GM12878 (cell line): ENCODE data around the gene ELAVL3.

Experiments used
- CHD2 ChIP-seq: IDR thresholded peaks from 2 replicates; pipeline ENCODE4 v1.6.1; 2011; ENCODE audit warnings: low read depth, low read length, improper control_type of control experiment, borderline replicate concordance
- CREB1 ChIP-seq: IDR thresholded peaks from 2 replicates; pipeline ENCODE4 v1.6.1; 2012; ENCODE audit warnings: low read depth, mild to moderate bottlenecking, inconsistent platforms
- CREM ChIP-seq: IDR thresholded peaks from 2 replicates; pipeline ENCODE4 v1.6.1; 2014; ENCODE audit warnings: antibody characterized with exemption, low read depth
- CTCF ChIP-seq, 3 experiments: IDR thresholded peaks in 2 of 3; conservative IDR thresholded peaks in 1 of 3; 2 replicates each; pipeline ENCODE4 v1.5.1; 2011; ENCODE audit warnings: low read depth in 3 of 3, low read length in 3 of 3, mild to moderate bottlenecking in 3 of 3, control low read depth in 2 of 3, moderate library complexity in 2 of 3, inconsistent platforms in 1 of 3, mixed read lengths in 1 of 3; ENCODE audit not compliant: control insufficient read depth in 2 of 3, insufficient read depth in 1 of 3; ENCODE audit errors: extremely low read depth in 1 of 3
- EP300 ChIP-seq, 2 experiments: fragments of 150-350 bp in 1 of 2; IDR thresholded peaks; 2 replicates each; pipeline ENCODE4 v1.6.1; 2011 to 2012; ENCODE audit warnings: low read depth in 2 of 2, low read length in 2 of 2, borderline replicate concordance in 1 of 2, improper control_type of control experiment in 1 of 2, inconsistent platforms in 1 of 2; ENCODE audit not compliant: control insufficient read depth in 1 of 2
- JUNB ChIP-seq: IDR thresholded peaks from 2 replicates; pipeline ENCODE4 v1.6.1; 2016; ENCODE audit warnings: antibody characterized with exemption, mild to moderate bottlenecking
- POLR2AphosphoS5 ChIP-seq: IDR thresholded peaks from 2 replicates; pipeline ENCODE4 v1.6.1; 2011; ENCODE audit warnings: mild to moderate bottlenecking, low read length, inconsistent platforms
- RAD21 ChIP-seq: IDR thresholded peaks from 2 replicates; pipeline ENCODE4 v1.6.1; 2011; ENCODE audit warnings: mild to moderate bottlenecking, low read depth, low read length, moderate library complexity; ENCODE audit not compliant: insufficient read depth
- TBL1XR1 ChIP-seq: IDR thresholded peaks from 2 replicates; pipeline ENCODE4 v1.6.1; 2012; ENCODE audit warnings: low read depth, low read length, improper control_type of control experiment
- YY1 ChIP-seq: IDR thresholded peaks from 2 replicates; pipeline ENCODE4 v1.6.1; 2011; ENCODE audit warnings: low read depth, mild to moderate bottlenecking, low read length
- ZNF687 ChIP-seq: fragments of 450-650 bp; IDR thresholded peaks from 2 replicates; pipeline ENCODE4 v1.6.1; 2017; ENCODE audit warnings: mild to moderate bottlenecking, moderate library complexity
- TF ChIP-seq, protein P1 (sequence below): IDR thresholded peaks from 2 replicates; pipeline ENCODE4 v1.6.1; 2012; ENCODE audit warnings: low read depth, low read length, improper control_type of control experiment
- TF ChIP-seq, protein P2 (sequence below): IDR thresholded peaks from 2 replicates; pipeline ENCODE4 v1.6.1; 2011; ENCODE audit warnings: borderline replicate concordance, low read depth, mild to moderate bottlenecking, moderate library complexity, low read length; ENCODE audit not compliant: insufficient read depth, poor library complexity, severe bottlenecking
- TF ChIP-seq, protein P3 (sequence below): IDR thresholded peaks from 2 replicates; pipeline ENCODE4 v1.6.1; 2011; ENCODE audit warnings: mild to moderate bottlenecking, low read depth, low read length, moderate library complexity; ENCODE audit not compliant: insufficient replicate concordance

GRCh38 chr19:11463391-11463790 lies 17.5 kb downstream of the ELAVL3 start:
- TF ChIP-seq YY1 (no peak), CHD2 (no peak), TBL1XR1 (no peak), EP300 (IDR thresholded peaks at IDR 0.05; ENCODE audit: borderline replicate concordance in 1 of 2, control insufficient read depth in 1 of 2, low read depth in 2 of 2, low read length in 2 of 2) (no peak), POLR2AphosphoS5 (no peak), CTCF (IDR thresholded peaks at IDR 0.05 in 2 of 3, conservative IDR thresholded peaks at IDR 0.05 in 1 of 3; ENCODE audit: control insufficient read depth in 2 of 3, extremely low read depth in 1 of 3, insufficient read depth in 1 of 3, low read depth in 3 of 3, low read length in 3 of 3) (no peak), CREB1 (no peak), ZNF687 (no peak), JUNB (no peak), CREM (no peak), RAD21 (no peak)
- TF ChIP-seq, protein P1, sequence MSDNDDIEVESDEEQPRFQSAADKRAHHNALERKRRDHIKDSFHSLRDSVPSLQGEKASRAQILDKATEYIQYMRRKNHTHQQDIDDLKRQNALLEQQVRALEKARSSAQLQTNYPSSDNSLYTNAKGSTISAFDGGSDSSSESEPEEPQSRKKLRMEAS, result no peak
- TF ChIP-seq, protein P2, sequence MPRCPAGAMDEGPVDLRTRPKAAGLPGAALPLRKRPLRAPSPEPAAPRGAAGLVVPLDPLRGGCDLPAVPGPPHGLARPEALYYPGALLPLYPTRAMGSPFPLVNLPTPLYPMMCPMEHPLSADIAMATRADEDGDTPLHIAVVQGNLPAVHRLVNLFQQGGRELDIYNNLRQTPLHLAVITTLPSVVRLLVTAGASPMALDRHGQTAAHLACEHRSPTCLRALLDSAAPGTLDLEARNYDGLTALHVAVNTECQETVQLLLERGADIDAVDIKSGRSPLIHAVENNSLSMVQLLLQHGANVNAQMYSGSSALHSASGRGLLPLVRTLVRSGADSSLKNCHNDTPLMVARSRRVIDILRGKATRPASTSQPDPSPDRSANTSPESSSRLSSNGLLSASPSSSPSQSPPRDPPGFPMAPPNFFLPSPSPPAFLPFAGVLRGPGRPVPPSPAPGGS, result no peak
- TF ChIP-seq, protein P3, sequence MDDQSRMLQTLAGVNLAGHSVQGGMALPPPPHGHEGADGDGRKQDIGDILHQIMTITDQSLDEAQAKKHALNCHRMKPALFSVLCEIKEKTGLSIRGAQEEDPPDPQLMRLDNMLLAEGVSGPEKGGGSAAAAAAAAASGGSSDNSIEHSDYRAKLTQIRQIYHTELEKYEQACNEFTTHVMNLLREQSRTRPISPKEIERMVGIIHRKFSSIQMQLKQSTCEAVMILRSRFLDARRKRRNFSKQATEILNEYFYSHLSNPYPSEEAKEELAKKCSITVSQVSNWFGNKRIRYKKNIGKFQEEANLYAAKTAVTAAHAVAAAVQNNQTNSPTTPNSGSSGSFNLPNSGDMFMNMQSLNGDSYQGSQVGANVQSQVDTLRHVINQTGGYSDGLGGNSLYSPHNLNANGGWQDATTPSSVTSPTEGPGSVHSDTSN, result no peak
